HG03520 (cell line): ENCODE results near the gene C1orf35.

Experiments used
- ATAC-seq: cut with Tn5 transposase; IDR thresholded peaks from one replicate; pipeline ENCODE4 v1.9.1; 2021; ENCODE audit warnings: mild to moderate bottlenecking, moderate library complexity; ENCODE audit not compliant: unreplicated experiment

The C1orf35 gene

GRCh38 chr1:228066416-228066815, 36.7 kb downstream of the C1orf35 start:
- no peak for ATAC-seq

- ATAC-seq = no peak
Observed at GRCh38 chr1:228065543-228066347, 37.4 kb downstream of the C1orf35 start.

- ATAC-seq = no peak
Observed at GRCh38 chr1:228064741-228065542, 38.2 kb downstream of the C1orf35 start.

- ATAC-seq = no peak
Observed at GRCh38 chr1:228064296-228064695, 38.8 kb downstream of the C1orf35 start.

GRCh38 chr1:228063251-228064191, 39.6 kb downstream of the C1orf35 start:
- no peak for ATAC-seq

- ATAC-seq = no peak
Observed at GRCh38 chr1:228062812-228063211, 40.3 kb downstream of the C1orf35 start.

GRCh38 chr1:228062085-228062791, 40.9 kb downstream of the C1orf35 start:
- ATAC-seq = no peak

- no peak for ATAC-seq
Observed at GRCh38 chr1:228061411-228062084, 41.6 kb downstream of the C1orf35 start.

GRCh38 chr1:228060458-228061190, 42.5 kb downstream of the C1orf35 start:
- no peak for ATAC-seq

GRCh38 chr1:228059634-228060457, 43.3 kb downstream of the C1orf35 start:
- no peak for ATAC-seq

GRCh38 chr1:228058949-228059633, 44.0 kb downstream of the C1orf35 start:
- no peak for ATAC-seq

GRCh38 chr1:228058172-228058948, 44.8 kb downstream of the C1orf35 start:
- no peak for ATAC-seq
